ENCODE results near the gene PEX11B. TPM values are rescaled to one million over a fixed set of nuclear protein-coding genes. Genes with fewer than 3 reads are reported as not detected.

Gene PEX11B
- total RNA-seq = 10 to 100 TPM in 3 of 4 donors, 1 to 10 TPM in 1; 8.8 to 38.9 (median 27.0) TPM

GRCh38 chr1:145918144-145918991 lies at the start of gene PEX11B:
TSS of gene PEX11B (minus strand) at chr1:145918717. CDS start at chr1:145918688, 29 bp downstream.
- in situ Hi-C loops (cut with MboI; ENCODE audit: low pct_ligation_motif_present in 1 of 4, low pct_unique_long_range_greater_than_20kb in 1 of 4, low sequenced_read_pairs in 3 of 4) = no loop called here
- Histone ChIP-seq H3K27me3 (no peaks in the 10 kb centered on the region), H3K36me3 (peaks cover 0 to 6% (median 2%) of the 10 kb centered on the region in 4 donors), H3K27ac (peak within 1 kb of the TSS; percentile 82 to 91 (median 88)), H3K4me1 (peaks cover 15 to 26% (median 21%) of the 10 kb centered on the region in 4 donors), H3K9me3 (no peaks in the 10 kb centered on the region), H3K4me3 (peak within 1 kb of the TSS; percentile 59 to 84 (median 72))
- peak; percentile 91 for DNase-seq
- peak; percentile 74 for TF ChIP-seq POLR2A (IDR thresholded peaks at IDR 0.05)
- TF ChIP-seq EP300 (IDR thresholded peaks at IDR 0.05; ENCODE audit: low read depth) = no peak
- peak in 1 of 5 experiments; percentile 35 for TF ChIP-seq CTCF (IDR thresholded peaks at IDR 0.05)
- TF ChIP-seq POLR2AphosphoS5 (IDR thresholded peaks at IDR 0.05) = peak; percentile 73 to 85 (median 81)
- intact Hi-C loops (cut with DNase I; ENCODE audit: low total_unique reads) = loop anchor here (2.0 kb wide), 1 partner anchor 40 kb away; the partner anchor contains the start of gene LIX1L
- WGBS, 2 donors (ENCODE audit: low coverage in 1 of 2) = 0% methylated on average over 51 of the region's 51 CpGs; no CpG with 5 or more reads in 1 of the 2 donors

DNA sequence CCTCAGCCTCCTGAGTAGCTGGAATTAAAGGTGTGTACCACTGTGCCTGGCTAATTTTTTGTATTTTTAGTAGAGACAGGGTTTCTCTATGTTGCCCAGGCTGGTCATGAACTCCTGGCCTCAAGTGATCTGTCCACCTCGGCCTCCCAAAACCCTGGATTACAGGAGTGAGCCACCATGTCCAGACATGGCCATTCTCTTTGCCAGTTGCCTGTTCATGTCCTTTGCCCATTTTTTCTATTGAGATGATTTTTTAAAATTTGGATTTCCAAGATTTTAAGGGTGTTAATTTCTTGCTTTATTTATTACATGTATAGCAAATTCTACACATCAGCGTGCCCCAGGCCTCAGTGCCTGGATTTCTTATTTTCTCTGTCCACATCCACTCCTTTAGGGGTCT lies 48.8 kb upstream of the PEX11B start:
- in situ Hi-C loops (cut with MboI; ENCODE audit: low pct_ligation_motif_present in 1 of 4, low pct_unique_long_range_greater_than_20kb in 1 of 4, low sequenced_read_pairs in 3 of 4) = no loop called here
- H3K4me1 ChIP-seq = peaks cover 13 to 28% (median 22%) of the 10 kb centered on the region in 4 donors
- no peak overlapping the region for H3K4me3 ChIP-seq
- H3K9me3 ChIP-seq = peaks cover 0 to 4% of the 10 kb centered on the region in 2 donors
- no peaks in the 10 kb centered on the region for H3K36me3 ChIP-seq
- no peak for TF ChIP-seq EP300 (IDR thresholded peaks at IDR 0.05; ENCODE audit: low read depth)
- no peak for TF ChIP-seq CTCF (IDR thresholded peaks at IDR 0.05)
- no peak for TF ChIP-seq POLR2A (IDR thresholded peaks at IDR 0.05)
- TF ChIP-seq POLR2AphosphoS5 (IDR thresholded peaks at IDR 0.05) = no peak
- peaks cover 1% of the 10 kb centered on the region for H3K27me3 ChIP-seq
- DNase-seq = no peak
- intact Hi-C loops (cut with DNase I; ENCODE audit: low total_unique reads) = no loop called here
- WGBS, 2 donors (ENCODE audit: low coverage in 1 of 2) = 92 to 98% methylated on average over 2 of the region's 2 CpGs
- no peak overlapping the region for H3K27ac ChIP-seq

- Histone ChIP-seq H3K9me3 (peaks cover 0 to 4% of the 10 kb centered on the region in 2 donors), H3K4me1 (peaks cover 19 to 48% (median 41%) of the 10 kb centered on the region in 4 donors), H3K36me3 (no peaks in the 10 kb centered on the region), H3K4me3 (peak overlapping the region; percentile 39 to 76 (median 50)), H3K27ac (peak overlapping the region; percentile 87 to 95 (median 90)), H3K27me3 (peaks cover 22% of the 10 kb centered on the region)
- 0 to 2% methylated on average over 5 of the region's 5 CpGs for WGBS, 2 donors (ENCODE audit: low coverage in 1 of 2)
- in situ Hi-C loops (cut with MboI; ENCODE audit: low pct_ligation_motif_present in 1 of 4, low pct_unique_long_range_greater_than_20kb in 1 of 4, low sequenced_read_pairs in 3 of 4) = no loop called here
- DNase-seq = no peak
- no peak for TF ChIP-seq POLR2AphosphoS5 (IDR thresholded peaks at IDR 0.05)
- no peak for TF ChIP-seq CTCF (IDR thresholded peaks at IDR 0.05)
- TF ChIP-seq POLR2A (IDR thresholded peaks at IDR 0.05) = no peak
- no peak for TF ChIP-seq EP300 (IDR thresholded peaks at IDR 0.05; ENCODE audit: low read depth)
- intact Hi-C loops (cut with DNase I; ENCODE audit: low total_unique reads) = no loop called here
These were observed 46.7 kb upstream of the PEX11B start for GRCh38 chr1:145965119-145965744.

All from transverse colon (tissue), 4 donors.